Astrocyte (in vitro differentiated cells and primary cell): ENCODE data around the gene NRG3.

ENCODE experiments used
- CTCF ChIP-seq: IDR thresholded peaks from 2 replicates; pipeline ENCODE4 v1.5.1; 2011; ENCODE audit warnings: low read depth, mild to moderate bottlenecking, inconsistent platforms, low read length, moderate library complexity; ENCODE audit not compliant: insufficient read depth
- EZH2 ChIP-seq: IDR thresholded peaks from 2 replicates; pipeline ENCODE4 v1.6.1; 2012; ENCODE audit warnings: mild to moderate bottlenecking, low read length, inconsistent platforms; ENCODE audit not compliant: insufficient read depth

GRCh38 chr10:81843042-81843441, 32.0 kb upstream of the NRG3 start:
- no peak for TF ChIP-seq CTCF
- no peak for TF ChIP-seq EZH2
